Hepatocyte (in vitro differentiated cells): Measurements from ENCODE around the gene THRAP3. TPM values are rescaled to one million over a fixed set of nuclear protein-coding genes. Genes with fewer than 3 reads are reported as not detected.

ENCODE experiments used
- DNase-seq: peaks from one replicate; pipeline ENCODE4 v3.0.0-alpha.2; 2016; ENCODE audit warnings: low spot score
- H2AFZ ChIP-seq: fragments of 200-600 bp; sonication (generic); 2 replicates; pipeline ENCODE4 v1.6.0; 2016; ENCODE audit warnings: antibody characterized with exemption, mild to moderate bottlenecking
- H3K27ac ChIP-seq: fragments of 200-600 bp; sonication (generic); 2 replicates; pipeline ENCODE4 v1.5.1; 2016; ENCODE audit warnings: mild to moderate bottlenecking
- H3K27me3 ChIP-seq: fragments of 200-600 bp; sonication (generic); 2 replicates; pipeline ENCODE4 v1.6.1; 2016
- H3K36me3 ChIP-seq: fragments of 200-600 bp; sonication (generic); replicated peaks from 2 replicates; pipeline ENCODE4 v1.5.1; 2016; ENCODE audit warnings: low read depth; ENCODE audit not compliant: insufficient read depth
- H3K4me1 ChIP-seq: fragments of 200-600 bp; sonication (generic); 2 replicates; pipeline ENCODE4 v1.5.1; 2016; ENCODE audit warnings: mild to moderate bottlenecking, moderate library complexity; ENCODE audit not compliant: insufficient read depth
- H3K4me2 ChIP-seq: fragments of 200-600 bp; sonication (generic); 2 replicates; pipeline ENCODE4 v1.6.0; 2016
- H3K4me3 ChIP-seq: fragments of 200-600 bp; sonication (generic); 2 replicates; pipeline ENCODE4 v1.5.1; 2016; ENCODE audit warnings: mild to moderate bottlenecking
- H3K79me2 ChIP-seq: fragments of 200-600 bp; sonication (generic); 2 replicates; pipeline ENCODE4 v1.6.0; 2017; ENCODE audit warnings: mild to moderate bottlenecking
- H3K9me2 ChIP-seq: fragments of 200-600 bp; sonication (generic); replicated peaks from 2 replicates; pipeline ENCODE4 v1.6.0; 2017; ENCODE audit warnings: mild to moderate bottlenecking; ENCODE audit not compliant: insufficient read depth
- H3K9me3 ChIP-seq: fragments of 200-600 bp; sonication (generic); 2 replicates; pipeline ENCODE4 v1.5.1; 2016; ENCODE audit warnings: low read depth, mild to moderate bottlenecking
- H4K20me1 ChIP-seq: fragments of 200-600 bp; sonication (generic); 2 replicates; pipeline ENCODE4 v1.6.0; 2016; ENCODE audit warnings: mild to moderate bottlenecking; ENCODE audit not compliant: insufficient read depth, poor library complexity, severe bottlenecking
- CTCF ChIP-seq: fragments of 200-600 bp; sonication (generic); IDR thresholded peaks from 2 replicates; pipeline ENCODE4 v1.5.1; 2016; ENCODE audit warnings: antibody characterized with exemption, mild to moderate bottlenecking; ENCODE audit not compliant: poor library complexity
- EZH2 ChIP-seq: fragments of 200-600 bp; sonication (generic); IDR thresholded peaks from 2 replicates; pipeline ENCODE4 v1.6.1; 2016; ENCODE audit warnings: antibody characterized with exemption, mild to moderate bottlenecking, borderline replicate concordance
- EZH2phosphoT487 ChIP-seq: fragments of 200-600 bp; sonication (generic); IDR thresholded peaks from one replicate; pipeline ENCODE4 v1.6.1; 2018; ENCODE audit warnings: antibody characterized with exemption, mild to moderate bottlenecking, low read depth, moderate library complexity; ENCODE audit not compliant: unreplicated experiment, severe bottlenecking
- whole genome bisulfite sequencing: methylation state at CpG from one replicate; pipeline ENCODE4 v1.1.6; 2016; ENCODE audit warnings: low lambda C conversion rate; ENCODE audit errors: missing lambda C conversion rate; 5-methylcytosine and 5-hydroxymethylcytosine counted together
- polyA plus RNA-seq: library from polyadenylated mRNA; unstranded; fragments of >200 nt; fragmentation: Nextera tagmentation; extraction: Ambion mirVana; gene quantifications from 2 replicates; pipeline ENCODE4 v1.2.1, GENCODE V29; 2016
- total RNA-seq: library from RNA; depleted of rRNA; stranded (reverse); fragments of >200 nt; gene quantifications from 2 replicates; pipeline ENCODE4 v1.2.3, GENCODE V29; 2014

The THRAP3 gene
- total and polyA plus RNA-seq, 2 experiments from 2014 or later = 45.8 to 82.7 TPM

- H4K20me1 ChIP-seq = no peaks in the 10 kb centered on the region
- no peaks in the 10 kb centered on the region for H3K36me3 ChIP-seq
- no peak overlapping the region for H3K4me2 ChIP-seq
- H3K9me3 ChIP-seq = no peaks in the 10 kb centered on the region
- TF ChIP-seq EZH2 (no peak), CTCF (peak; percentile 50), EZH2phosphoT487 (no peak)
- no peaks in the 10 kb centered on the region for H3K4me1 ChIP-seq
- no peaks in the 10 kb centered on the region for H3K27me3 ChIP-seq
- H3K9me2 ChIP-seq = no peaks in the 10 kb centered on the region
- DNase-seq = peak; percentile 52
- H3K79me2 ChIP-seq = no peaks in the 10 kb centered on the region
- no peak overlapping the region for H3K27ac ChIP-seq
- H2AFZ ChIP-seq = no peak overlapping the region
- no peak overlapping the region for H3K4me3 ChIP-seq
- WGBS = 84% methylated on average over 10 of the region's 10 CpGs
Measured at GRCh38 chr1:36342426-36343185, 118.4 kb downstream of the THRAP3 start.

DNA sequence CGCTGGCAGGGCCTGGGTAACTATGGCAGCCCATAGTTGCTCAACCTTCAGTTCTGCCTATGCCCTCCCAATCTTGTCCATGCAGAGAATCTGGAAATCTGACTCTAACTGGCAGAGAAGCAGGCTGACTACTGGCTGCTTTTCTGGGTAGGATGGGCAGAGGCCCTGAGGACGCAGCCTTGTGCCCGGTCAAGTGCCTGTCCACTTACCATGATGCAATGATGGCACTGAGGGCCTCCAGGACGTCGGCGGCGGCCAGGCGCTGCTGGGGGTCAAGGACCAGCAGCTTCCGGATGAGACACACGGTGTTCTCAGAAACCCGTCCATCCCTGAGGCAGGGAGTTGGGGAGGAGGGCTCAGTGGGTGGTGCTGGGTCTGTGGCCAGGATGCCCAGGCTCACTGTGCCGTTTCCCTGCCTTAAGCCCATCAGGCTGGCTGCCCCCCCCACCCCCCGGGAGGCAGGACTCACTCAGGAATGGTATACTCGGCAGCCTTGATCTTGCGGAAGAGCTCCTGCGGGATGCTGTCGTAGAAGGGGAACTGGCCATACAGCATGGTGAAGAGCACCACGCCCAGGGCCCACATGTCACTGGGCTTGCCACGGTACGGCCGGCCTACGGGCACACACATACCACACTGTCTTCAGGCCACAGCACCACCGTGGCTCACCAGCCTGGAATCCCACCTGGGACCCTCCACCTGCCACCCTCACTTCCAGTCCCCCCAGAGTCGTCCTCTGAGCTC is 119.6 kb downstream of the THRAP3 start:
- H3K27ac ChIP-seq = no peak overlapping the region
- 96% methylated on average over 22 of the region's 24 CpGs for WGBS
- H4K20me1 ChIP-seq = no peaks in the 10 kb centered on the region
- H3K27me3 ChIP-seq = no peaks in the 10 kb centered on the region
- H3K36me3 ChIP-seq = no peaks in the 10 kb centered on the region
- no peaks in the 10 kb centered on the region for H3K4me1 ChIP-seq
- H3K79me2 ChIP-seq = no peaks in the 10 kb centered on the region
- TF ChIP-seq EZH2phosphoT487 (no peak), CTCF (no peak), EZH2 (no peak)
- H3K9me2 ChIP-seq = no peaks in the 10 kb centered on the region
- no peaks in the 10 kb centered on the region for H3K9me3 ChIP-seq
- H3K4me2 ChIP-seq = no peak overlapping the region
- DNase-seq = no peak
- no peak overlapping the region for H2AFZ ChIP-seq
- H3K4me3 ChIP-seq = no peak overlapping the region

DNA sequence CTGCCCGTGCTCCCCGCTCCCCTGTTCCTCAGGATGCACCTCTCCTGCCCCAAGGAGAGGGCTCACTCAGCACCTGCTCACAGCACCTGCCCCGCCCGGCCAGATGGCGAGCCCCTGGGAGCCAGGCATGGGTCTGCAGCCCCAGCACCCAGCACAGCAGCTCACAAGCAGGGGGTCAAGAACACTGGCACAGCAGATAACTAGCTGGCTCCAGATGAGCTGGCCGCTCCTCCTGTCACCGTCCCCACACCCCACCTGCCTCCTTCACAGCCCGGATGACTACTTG is 120.1 kb downstream of the THRAP3 start:
- H3K27me3 ChIP-seq = no peaks in the 10 kb centered on the region
- H3K36me3 ChIP-seq = no peaks in the 10 kb centered on the region
- DNase-seq = no peak

More for the DNA sequence above, 120.1 kb downstream of the THRAP3 start:
- WGBS = 98% methylated on average over 8 of the region's 8 CpGs
- H3K4me1 ChIP-seq = no peaks in the 10 kb centered on the region
- H2AFZ ChIP-seq = no peak overlapping the region
- H3K9me2 ChIP-seq = no peaks in the 10 kb centered on the region
- no peak overlapping the region for H3K4me3 ChIP-seq
- H3K79me2 ChIP-seq = no peaks in the 10 kb centered on the region
- no peaks in the 10 kb centered on the region for H3K9me3 ChIP-seq
- TF ChIP-seq CTCF (no peak), EZH2phosphoT487 (no peak), EZH2 (no peak)
- no peak overlapping the region for H3K4me2 ChIP-seq
- no peaks in the 10 kb centered on the region for H4K20me1 ChIP-seq
- no peak overlapping the region for H3K27ac ChIP-seq
